Measurements from ENCODE around the gene ATP5MK.
"Not testable (repeated sequence)": the region's sequence is repeated elsewhere in the genome, so short reads cannot be mapped to it uniquely, and the experiment has no call there.

ATP5MK gene

GRCh38 chr10:103396067-103396788, at the start of gene ATP5MK, which contains the start of gene PDCD11:
Gene ATP5MK, minus strand, starts transcription at chr10:103396475. Its CDS starts 4,018 bp downstream, at chr10:103392457.
Gene PDCD11, plus strand, starts transcription at chr10:103396626. Its CDS starts 1,801 bp downstream, at chr10:103398427.
- DNase-seq: peak; percentile 79 to 99 (median 96)

GRCh38 chr10:103445366-103445765, 49.1 kb upstream of the ATP5MK start:
- no peak for DNase-seq

- DNase-seq: no peak
Observed at GRCh38 chr10:103444478-103444877, 48.2 kb upstream of the ATP5MK start.

GRCh38 chr10:103443475-103444185, 47.4 kb upstream of the ATP5MK start:
- no peak for DNase-seq

- peak in 10 of 58 donors; percentile 7 to 30 (median 18) for DNase-seq
Observed at GRCh38 chr10:103442031-103442461, 45.8 kb upstream of the ATP5MK start.

- no peak for DNase-seq
Observed at GRCh38 chr10:103441611-103442010, 45.3 kb upstream of the ATP5MK start.

GRCh38 chr10:103441206-103441605, 44.9 kb upstream of the ATP5MK start:
- no peak for DNase-seq

- no peak for DNase-seq
Observed at GRCh38 chr10:103440416-103440815, 44.1 kb upstream of the ATP5MK start.

- DNase-seq: no peak
Observed at GRCh38 chr10:103439776-103440175, 43.5 kb upstream of the ATP5MK start.

GRCh38 chr10:103433858-103434257, 37.6 kb upstream of the ATP5MK start:
- DNase-seq: no peak

- no peak for DNase-seq
Observed at GRCh38 chr10:103431902-103432301, 35.6 kb upstream of the ATP5MK start.

GRCh38 chr10:103429647-103430046, 33.4 kb upstream of the ATP5MK start:
- no peak for DNase-seq

GRCh38 chr10:103428989-103429643, 32.8 kb upstream of the ATP5MK start:
- DNase-seq: no peak

- DNase-seq: no peak
Observed at GRCh38 chr10:103427866-103428265, 31.6 kb upstream of the ATP5MK start.

- DNase-seq: no peak
Observed at GRCh38 chr10:103423748-103424147, 27.5 kb upstream of the ATP5MK start.

- DNase-seq: no peak
Observed at GRCh38 chr10:103419101-103419500, 22.8 kb upstream of the ATP5MK start.

GRCh38 chr10:103417601-103418000, 21.3 kb upstream of the ATP5MK start:
- DNase-seq: no peak

- not testable (repeated sequence) for DNase-seq
Observed at GRCh38 chr10:103417148-103417469, 20.8 kb upstream of the ATP5MK start.

GRCh38 chr10:103416436-103417147, 20.3 kb upstream of the ATP5MK start:
- peak in 35 of 58 donors; percentile 1 to 70 (median 9) for DNase-seq

- DNase-seq: no peak
Observed at GRCh38 chr10:103415581-103415980, 19.3 kb upstream of the ATP5MK start.

GRCh38 chr10:103413564-103413963, 17.3 kb upstream of the ATP5MK start:
- no peak for DNase-seq

All from anterior cingulate cortex (tissue), 58 donors.